ENCODE measurements around the gene UTS2.

Gene UTS2, protein sequence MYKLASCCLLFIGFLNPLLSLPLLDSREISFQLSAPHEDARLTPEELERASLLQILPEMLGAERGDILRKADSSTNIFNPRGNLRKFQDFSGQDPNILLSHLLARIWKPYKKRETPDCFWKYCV

DNA sequence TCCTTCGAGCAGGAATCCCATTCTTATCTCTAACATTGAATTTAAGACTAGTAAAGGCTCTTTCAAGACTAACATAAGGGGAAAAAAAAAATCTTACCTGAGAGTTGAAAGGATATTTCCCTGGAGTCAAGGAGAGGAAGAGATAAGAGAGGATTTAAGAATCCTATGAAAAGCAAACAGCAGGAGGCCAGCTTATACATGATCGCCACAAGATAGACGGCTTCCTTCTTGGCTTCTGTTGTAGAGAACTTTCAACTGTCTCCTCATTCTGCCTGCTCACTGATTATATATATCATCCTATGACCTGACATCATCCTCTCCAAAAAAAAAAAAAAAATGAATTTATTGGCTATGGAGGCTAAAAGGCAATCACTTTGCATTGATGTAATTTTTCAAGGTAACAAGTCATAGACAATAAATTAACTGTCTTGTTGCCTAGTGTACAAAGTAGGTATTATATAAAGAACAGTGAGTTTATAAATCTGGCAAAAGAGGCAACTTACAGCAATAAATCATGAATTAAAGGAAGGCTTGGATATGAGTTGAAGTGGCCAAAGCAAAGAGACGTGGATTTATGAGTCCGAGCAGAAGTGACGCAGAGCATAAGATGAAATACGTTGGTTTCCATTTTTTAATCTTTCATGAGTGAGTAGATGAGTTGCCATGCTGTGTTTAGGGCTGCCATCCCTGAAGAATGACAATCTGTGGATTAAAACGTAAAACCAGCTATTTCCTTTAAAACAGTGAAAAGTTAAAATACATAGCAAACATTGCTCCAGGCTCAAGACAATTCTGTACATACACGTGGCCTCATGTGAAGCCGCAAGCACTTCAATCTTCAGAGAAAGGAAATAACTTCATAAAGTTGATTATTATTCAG, at the start of gene UTS2:
UTS2 (minus strand) TSS at position 262 of the 880 bp plus-strand sequence; CDS start at position 200, 62 bp downstream.
- DNase-seq (ENCODE audit: low read depth in 2 of 2, low spot score in 1 of 2) = no peak

DNA sequence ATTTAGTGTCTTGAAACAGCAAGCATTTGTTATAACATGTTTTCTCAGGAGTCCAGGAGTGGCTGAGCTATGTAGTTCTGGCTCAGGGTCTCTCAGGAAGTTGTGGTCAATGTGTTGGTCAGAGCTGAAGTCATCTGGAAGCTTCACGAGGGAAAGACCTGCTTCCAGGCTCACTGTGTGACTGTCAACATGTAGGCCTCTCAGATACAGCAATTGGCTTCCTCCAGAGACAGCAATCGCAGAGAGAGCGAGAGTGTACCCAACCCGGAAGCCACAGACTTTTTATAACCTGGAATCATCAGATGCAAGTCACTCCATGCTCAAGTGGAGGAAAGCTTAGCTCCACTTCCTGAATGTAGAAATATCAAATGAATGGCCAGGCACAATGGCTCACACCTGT, 46.9 kb upstream of the UTS2 start:
- no peak for DNase-seq (ENCODE audit: low read depth in 2 of 2, low spot score in 1 of 2)

DNA sequence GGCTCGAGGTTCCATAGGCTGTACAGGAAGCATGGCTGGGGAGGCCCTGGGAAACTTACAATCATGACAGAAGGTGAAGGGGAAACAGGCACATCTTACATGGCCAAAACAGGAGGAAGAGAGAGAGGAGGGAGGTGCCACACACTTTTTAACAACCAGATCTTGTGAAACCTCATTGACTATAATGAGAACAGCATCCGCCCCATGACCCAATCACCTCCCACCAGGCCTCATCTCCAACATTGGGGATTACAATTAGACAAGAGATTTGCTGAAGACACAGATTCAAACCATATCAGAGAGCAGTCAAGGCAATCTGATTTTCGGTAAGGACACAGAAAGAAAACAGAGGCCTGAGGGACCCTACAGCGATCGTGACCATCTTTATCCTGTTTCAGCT, 46.1 kb upstream of the UTS2 start:
- no peak for DNase-seq (ENCODE audit: low read depth in 2 of 2, low spot score in 1 of 2)

DNA sequence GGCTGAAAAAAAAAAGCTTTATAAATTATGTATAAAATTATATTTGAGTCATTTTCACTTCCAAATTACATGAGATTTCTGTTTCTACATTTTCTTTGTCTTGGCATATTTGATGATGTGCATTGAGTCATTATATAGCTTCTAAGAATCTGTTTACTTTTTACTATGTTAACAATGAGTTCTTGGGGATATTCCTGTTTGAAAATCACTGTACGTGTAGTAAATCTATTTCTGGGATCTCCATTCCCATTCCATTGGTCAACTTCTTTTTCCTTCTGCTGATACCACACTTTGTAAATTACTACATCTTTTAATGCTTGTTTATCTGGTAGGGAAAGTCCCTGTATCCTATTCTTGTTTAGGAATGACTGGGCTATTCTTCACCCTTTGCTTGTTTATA, 44.1 kb upstream of the UTS2 start:
- DNase-seq (ENCODE audit: low read depth in 2 of 2, low spot score in 1 of 2) = no peak

DNA sequence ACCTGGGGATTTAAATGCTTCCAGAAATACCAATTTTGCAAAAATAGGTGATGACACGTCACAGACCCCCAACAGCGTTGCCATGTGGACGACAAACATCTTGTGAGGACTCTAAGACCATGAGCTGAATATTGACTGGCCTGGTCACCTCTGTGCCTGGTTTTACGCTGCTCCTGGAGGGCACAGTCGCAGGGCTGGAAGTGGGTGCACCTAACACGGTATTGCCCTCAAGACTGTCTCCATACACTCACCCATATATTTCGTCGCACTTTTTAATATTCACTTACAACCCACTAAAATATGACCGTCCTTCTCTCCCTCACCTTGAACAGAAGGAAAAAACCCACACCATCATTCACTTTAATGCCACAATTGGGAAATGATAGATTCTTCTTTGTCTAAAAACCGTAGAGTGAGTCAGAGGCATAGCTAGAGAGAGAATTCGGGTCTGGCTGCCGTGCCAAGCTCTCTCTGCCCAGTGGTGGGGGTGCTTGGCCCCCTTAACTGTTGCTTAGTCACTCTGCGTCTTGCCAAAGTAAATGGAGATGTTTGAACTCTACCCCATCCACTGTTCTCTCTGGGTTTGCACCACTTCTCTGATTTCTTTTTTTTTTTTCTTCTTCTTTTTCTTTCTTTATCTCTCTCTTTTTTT, 40.8 kb upstream of the UTS2 start:
- no peak for DNase-seq (ENCODE audit: low read depth in 2 of 2, low spot score in 1 of 2)

DNA sequence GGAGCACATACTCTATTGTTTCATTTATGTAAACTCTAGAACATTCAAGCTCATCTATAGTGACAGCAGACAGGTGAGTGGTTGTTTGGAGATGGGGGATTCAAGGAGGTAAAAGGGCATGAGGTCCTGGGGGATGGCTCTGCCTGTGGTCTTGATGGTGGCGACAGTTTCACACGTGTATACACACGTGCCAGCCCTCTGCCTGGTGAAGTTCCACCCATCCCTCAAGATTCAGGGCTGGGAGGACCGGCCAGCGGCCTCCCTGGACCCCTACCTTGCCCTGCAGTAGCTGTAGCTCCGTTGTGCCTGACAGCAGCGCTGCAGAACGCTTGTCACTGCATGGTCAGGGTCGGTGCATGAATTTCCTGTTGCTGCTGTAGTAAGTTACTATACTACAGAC, 38.9 kb upstream of the UTS2 start:
- no peak for DNase-seq (ENCODE audit: low read depth in 2 of 2, low spot score in 1 of 2)

DNA sequence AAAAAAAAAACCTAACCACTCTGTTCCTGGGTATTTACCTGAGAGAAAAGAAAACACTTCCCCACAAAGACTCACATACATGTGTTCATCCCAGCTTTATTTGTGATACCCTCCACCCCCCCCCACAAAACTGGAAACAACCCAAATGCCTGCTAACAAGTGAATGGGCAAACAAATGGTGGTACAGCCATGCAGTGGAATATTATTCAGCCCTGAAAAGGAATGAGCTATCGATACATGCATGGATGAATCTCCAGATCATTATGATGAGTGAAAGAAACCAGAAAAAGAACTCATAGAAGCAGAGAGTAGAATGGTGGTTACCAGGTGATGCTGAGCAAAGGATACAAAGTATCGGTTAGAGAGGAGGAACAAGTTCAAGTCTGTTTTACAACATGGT, 38.0 kb upstream of the UTS2 start:
- no peak for DNase-seq (ENCODE audit: low read depth in 2 of 2, low spot score in 1 of 2)

DNA sequence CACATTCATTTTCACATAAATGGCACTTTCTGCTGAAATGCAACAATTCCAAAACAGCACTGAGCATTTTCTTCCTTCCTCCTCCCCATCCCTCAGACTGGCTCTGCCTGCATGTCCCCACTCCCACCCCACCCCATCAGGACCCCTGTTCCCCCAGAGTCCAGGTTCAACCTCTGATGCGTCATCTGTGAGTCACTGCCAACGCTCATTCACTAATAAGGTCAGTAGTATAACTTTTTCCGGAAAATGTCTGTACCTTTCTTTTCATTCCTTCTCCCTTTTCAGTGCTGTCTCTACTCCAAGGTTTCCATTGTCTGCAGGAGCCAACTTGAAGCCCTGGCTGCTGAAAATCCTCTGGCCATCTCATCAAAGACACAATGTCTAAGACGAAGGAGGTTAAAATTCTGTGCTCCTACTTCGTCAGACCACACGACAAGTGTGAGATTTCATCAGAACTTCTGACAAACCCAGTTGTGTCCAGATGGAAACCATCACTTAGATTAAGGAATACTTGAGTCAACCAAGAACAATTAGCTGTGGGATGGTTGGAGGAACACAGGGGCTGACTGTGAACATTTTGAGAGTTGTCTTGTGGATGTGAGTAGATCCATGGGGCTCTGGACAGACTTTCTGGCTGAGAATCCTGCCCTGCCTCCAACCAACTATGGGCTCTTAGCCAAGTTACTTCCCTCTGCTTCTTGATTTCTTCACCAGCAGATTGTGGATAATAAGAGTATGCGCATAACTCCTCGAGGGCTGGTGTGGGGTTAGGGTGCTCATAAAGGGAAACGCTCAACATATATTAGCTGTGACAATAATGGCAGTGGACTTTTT, 35.6 kb upstream of the UTS2 start:
- DNase-seq (ENCODE audit: low read depth in 2 of 2, low spot score in 1 of 2) = no peak

DNA sequence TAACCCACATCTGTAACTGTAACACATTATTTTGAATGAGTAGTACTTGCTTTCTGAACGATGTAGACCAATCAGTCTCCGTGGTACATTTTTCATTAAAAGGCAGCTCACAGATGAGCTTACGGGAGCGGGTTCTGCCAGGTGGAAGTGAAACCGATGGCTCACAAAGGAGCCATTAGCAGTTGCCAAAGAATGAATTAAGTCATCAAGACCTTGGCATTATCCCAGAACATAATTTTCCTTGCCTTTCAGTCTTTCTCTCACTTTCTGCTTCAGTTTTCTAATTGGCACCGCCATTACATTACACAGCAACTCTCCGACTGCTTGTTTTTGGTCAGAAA, 33.5 kb upstream of the UTS2 start:
- no peak for DNase-seq (ENCODE audit: low read depth in 2 of 2, low spot score in 1 of 2)

DNA sequence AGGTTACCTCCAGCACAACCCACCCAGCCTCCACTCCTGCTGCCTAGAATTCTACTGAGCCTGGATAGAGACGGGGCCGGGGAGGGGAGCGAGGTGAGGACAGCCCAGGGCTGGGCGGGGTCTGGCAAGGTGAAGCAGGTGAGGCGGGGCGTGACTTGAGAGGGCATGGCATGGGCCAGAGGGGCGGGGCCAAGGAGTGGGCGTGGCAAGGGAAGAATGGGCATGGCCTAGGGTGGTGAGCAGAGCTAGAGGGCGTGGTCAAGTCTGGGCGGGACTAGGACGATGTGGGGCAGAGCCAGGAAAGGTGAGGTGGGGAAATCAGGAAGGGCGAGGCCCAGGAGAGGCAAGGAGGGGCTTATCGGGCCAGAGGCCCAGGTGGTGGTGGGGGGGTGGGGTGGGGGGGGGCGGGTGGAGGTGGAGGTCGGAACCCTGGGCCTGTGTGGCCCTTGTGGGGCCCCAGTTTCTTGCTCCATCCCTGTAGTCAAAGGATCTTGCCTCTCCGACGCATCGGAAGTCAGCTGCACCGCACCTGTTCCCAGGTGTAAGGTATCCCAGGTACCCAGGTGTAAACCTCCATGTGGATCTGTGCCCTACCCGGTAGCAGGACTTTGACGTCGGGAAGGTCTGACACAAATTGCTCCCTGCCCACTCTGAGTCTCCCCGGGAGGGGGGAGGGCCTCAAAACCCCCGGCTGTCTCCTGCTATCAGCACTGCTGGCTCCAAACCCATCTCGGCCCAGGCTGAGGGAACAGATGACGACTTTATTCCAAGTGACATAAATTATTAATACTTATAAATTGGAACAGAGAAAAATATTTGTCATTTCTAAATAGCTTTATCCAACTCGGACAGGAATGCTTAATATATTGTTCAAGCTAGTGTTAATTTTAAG, 32.9 kb upstream of the UTS2 start:
- DNase-seq (ENCODE audit: low read depth in 2 of 2, low spot score in 1 of 2) = no peak

DNA sequence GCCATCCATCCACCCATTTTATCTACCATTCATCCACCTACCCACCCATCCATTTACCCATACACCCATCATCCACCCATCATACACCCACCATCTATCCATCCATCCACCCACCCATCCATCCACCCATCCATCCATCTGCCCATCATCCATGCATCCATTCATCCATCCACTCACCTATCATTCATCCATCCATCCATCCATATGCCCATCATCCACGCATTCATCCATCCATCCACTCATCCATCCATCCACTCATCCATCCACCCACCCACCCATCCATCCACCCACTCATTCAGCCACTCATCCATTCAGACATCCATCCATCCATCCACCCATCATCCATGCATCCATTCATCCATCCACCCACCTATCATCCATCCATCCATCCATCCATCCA, 31.9 kb upstream of the UTS2 start:
- DNase-seq (ENCODE audit: low read depth in 2 of 2, low spot score in 1 of 2) = no peak

DNA sequence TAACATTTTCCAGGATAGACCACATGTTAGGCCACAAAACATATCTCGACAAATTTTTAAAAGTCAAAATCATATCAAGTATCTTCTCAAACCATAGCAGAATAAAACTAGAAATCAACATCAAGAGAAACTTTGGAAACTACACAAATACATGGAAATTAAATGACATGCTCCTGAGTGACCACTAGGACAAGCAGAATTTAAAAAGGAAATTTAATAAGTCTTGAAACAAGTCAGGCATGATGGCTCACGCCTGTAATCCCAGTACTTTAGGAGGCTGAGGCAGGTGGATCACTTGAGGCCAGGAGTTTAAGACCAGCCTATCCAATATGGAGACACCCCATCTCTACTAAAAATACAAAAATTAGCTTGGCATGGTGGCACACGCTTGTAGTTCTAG, 26.4 kb upstream of the UTS2 start:
- DNase-seq (ENCODE audit: low read depth in 2 of 2, low spot score in 1 of 2) = no peak

DNA sequence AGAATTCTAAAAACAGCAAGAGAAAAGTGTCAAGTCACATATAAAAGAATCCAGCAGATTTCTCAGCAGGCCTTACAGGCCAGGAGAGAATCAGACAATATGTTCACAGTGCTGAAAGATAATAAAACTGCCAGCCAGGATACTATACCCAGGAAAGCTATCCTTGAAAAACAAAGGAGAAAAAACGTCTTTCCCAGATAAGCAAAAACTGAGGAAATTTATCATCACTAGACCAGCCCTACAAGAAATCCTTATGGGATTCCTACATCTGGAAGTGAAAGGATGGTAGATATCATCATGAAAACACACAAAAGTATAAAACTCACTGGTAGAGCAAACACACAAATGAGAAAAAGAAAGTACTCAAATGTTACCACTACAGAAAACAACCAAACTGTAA, 25.2 kb upstream of the UTS2 start:
- no peak for DNase-seq (ENCODE audit: low read depth in 2 of 2, low spot score in 1 of 2)

DNA sequence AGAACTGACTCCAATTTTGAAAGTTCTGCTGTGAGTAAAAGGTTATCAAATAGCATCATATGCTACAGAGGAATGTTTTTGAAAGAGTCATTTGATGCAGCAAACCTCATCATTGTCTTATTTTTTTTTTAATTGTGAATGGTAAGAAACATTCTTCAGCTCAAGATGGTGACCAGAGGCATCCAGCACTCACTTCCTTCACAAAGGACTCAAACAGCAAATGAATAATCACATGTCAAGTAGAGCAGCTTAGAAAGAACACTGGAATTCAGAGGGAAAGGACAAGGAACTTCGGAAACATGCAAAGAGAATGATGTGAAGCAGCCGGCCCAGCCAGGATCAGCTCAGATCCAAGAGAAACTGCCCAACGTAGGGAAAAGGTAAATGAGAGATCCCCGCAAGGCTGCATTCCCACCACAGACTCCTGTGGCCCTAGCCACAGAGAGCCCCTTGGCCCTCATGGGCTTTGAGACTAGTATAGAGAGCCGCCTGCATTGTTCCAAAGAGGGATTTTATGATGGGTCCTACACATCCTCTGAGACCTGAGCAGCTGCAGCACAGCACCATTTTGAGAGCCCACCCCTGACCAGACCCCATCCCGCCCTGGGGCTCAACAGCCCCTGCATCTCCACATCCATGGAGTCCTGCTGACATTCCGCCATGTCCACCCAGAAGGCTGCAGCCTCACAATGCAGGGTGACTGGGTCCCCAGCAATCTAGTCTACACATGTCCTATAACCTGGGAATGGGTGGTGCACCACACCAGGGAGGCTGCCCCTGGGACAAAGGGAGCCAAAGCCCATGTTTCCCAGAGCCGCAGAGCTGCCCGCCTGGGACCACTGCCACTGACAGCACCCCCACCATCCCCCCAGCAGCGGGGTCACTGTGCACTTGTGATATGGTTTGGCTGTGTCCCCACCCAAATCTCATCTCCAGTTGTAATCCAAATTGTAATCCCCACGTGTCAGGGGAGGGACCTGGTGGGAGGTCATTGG, 21.2 kb upstream of the UTS2 start:
- no peak for DNase-seq (ENCODE audit: low read depth in 2 of 2, low spot score in 1 of 2)

DNA sequence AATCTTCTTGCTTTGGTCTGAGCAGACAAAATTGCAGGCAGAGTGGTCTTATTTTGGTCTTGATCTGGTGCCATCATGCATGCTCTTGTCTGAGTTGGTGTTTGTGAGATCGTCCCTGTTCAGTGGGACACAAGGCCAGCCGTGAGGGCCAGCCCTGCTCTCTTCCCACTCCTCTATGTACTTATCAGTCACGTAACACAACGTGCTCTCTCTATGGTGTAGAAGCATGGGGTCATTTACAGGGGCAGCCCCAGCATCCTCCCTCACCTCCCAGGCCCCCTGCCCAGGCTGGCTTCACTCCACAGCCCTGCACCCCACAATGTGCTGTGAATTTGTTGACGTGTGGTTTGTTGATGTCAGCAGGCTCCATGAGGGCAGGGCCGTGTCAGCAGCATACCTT, 18.3 kb upstream of the UTS2 start:
- no peak for DNase-seq (ENCODE audit: low read depth in 2 of 2, low spot score in 1 of 2)

DNA sequence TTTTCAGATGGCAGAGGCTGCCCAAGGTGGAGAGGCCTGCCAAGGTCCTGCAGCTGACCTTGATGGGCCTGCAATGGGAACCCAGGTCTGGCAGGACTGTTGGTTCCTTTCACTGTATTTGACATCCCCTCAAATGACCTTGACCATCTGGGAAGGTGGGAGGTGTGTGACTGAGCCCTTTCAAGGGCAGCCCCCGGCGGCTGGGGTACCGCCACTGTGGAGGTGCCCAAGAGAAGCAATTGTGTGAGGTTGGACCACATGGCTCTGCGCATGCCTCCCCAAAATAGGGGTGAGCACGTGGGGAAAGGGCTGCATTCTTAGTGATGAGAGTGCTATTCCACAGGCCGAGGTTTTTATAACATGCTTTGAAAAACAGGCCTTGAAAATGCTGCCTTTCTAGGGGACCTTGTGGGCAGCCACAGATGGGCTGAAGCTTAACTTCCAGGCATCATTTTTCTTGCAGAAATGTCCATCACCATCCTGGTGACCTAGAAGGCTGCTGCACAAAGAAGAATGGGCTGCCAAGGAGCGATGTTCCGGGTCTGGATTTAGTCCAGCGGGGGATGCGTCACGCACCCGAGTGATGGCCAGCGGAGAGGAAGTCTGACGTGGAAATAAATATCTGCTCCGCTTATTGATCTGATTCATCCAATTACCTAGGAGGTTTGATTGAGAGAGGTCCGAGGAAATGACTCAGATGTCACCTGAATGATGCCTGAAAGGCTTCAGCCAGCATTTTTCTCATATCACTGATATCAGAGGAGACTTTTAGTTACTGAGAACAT, 16.5 kb upstream of the UTS2 start:
- DNase-seq (ENCODE audit: low read depth in 2 of 2, low spot score in 1 of 2) = no peak

DNA sequence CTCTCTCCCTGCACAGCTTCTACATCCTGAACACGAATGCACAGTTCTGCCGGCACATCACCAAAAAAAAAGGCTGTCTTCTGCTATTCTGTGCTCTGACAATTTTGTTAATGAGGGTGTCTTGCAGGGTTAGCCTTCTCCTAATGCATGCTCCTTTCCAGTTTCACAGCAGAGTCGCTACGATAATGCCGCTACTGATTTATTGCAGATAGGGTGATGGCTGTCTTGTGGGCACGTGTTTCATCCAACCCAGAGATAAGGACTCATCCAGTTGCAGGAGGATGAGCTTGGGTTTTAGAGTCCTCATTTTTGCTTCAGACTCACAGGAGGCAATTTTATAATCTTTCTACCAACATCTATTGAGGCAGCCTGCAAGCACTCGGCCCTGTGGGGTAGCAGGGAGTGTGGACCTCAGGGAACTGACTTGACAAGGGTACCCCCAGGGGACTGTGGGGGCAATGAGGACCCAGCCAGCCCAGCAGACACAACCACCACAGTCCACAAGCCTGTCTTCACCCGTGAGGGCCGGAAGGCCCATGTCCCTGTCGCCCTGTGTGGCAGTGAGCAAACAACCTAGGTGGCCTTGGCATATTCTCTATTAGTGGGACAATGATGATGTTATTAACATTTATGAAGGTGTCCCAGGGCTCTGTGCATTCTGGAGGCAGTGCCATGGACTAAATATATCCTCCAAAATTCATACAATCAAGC, 15.4 kb upstream of the UTS2 start:
- DNase-seq (ENCODE audit: low read depth in 2 of 2, low spot score in 1 of 2) = no peak

DNA sequence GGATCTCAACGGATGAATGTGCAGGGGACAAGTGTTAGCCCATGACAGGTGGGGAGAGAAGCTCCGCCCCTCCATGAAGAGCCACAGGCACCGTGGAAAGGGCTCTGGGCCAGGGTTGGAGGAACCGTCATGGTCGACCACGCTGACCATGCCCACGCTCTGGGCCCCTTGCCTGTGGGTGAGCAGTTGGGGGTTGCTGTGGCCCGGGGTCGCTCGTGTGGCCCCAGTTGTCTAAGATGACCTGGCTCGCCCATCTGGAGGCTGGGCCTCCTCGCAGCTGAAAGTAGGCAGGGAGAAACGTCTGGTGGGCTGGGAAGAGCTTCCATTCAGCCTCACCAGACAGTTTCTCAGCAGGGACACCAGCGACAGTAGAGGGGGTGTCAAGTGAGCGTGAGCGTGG, 13.1 kb upstream of the UTS2 start:
- DNase-seq (ENCODE audit: low read depth in 2 of 2, low spot score in 1 of 2) = no peak
